ENCODE data around the gene SPATA4. TPM values are rescaled to one million over a fixed set of nuclear protein-coding genes. Genes with fewer than 3 reads are reported as not detected.

Gene SPATA4
- total RNA-seq (not detected in 2 replicates), polyA plus RNA-seq (1.1 TPM in 1 of 2 replicates, not detected in the other)

- H2AFZ ChIP-seq, result peak within 1 kb of the TSS; percentile 73
- TF ChIP-seq EZH2 (IDR thresholded peaks at IDR 0.05; ENCODE audit: borderline replicate concordance) (no peak), EZH2phosphoT487 (IDR thresholded peaks at IDR 0.05; ENCODE audit: low read depth, severe bottlenecking, unreplicated experiment) (no peak), CTCF (IDR thresholded peaks at IDR 0.05; ENCODE audit: poor library complexity) (no peak)
- no peaks in the 10 kb centered on the region for H3K79me2 ChIP-seq
- no peaks in the 10 kb centered on the region for H3K36me3 ChIP-seq (replicated peaks; ENCODE audit: insufficient read depth, low read depth)
- H3K4me2 ChIP-seq, result peak within 1 kb of the TSS; percentile 70
- peak; percentile 97 for DNase-seq (ENCODE audit: low spot score)
- no peaks in the 10 kb centered on the region for H4K20me1 ChIP-seq (ENCODE audit: insufficient read depth, poor library complexity, severe bottlenecking)
- no peaks in the 10 kb centered on the region for H3K9me3 ChIP-seq (ENCODE audit: low read depth)
- no peaks in the 10 kb centered on the region for H3K27me3 ChIP-seq
- H3K4me3 ChIP-seq, result peak within 1 kb of the TSS; percentile 62
- WGBS (ENCODE audit: low lambda C conversion rate, missing lambda C conversion rate), result 1% methylated on average over 43 of the region's 45 CpGs
- H3K27ac ChIP-seq, result peak within 1 kb of the TSS; percentile 73
- no peaks in the 10 kb centered on the region for H3K4me1 ChIP-seq (ENCODE audit: insufficient read depth)
- H3K9me2 ChIP-seq (replicated peaks; ENCODE audit: insufficient read depth), result no peaks in the 10 kb centered on the region
Observed at GRCh38 chr4:176195184-176195978, at the start of gene SPATA4. TSS of gene SPATA4 (minus strand) at chr4:176195585. CDS start at chr4:176195562, 23 bp downstream.

- no peaks in the 10 kb centered on the region for H3K27me3 ChIP-seq
- H4K20me1 ChIP-seq (ENCODE audit: insufficient read depth, poor library complexity, severe bottlenecking), result no peaks in the 10 kb centered on the region
Observed at GRCh38 chr4:176242764-176243347, 47.5 kb upstream of the SPATA4 start.

GRCh38 chr4:176241703-176242102 is 46.3 kb upstream of the SPATA4 start:
- Histone ChIP-seq H3K9me2 (replicated peaks; ENCODE audit: insufficient read depth) (no peaks in the 10 kb centered on the region), H3K79me2 (no peaks in the 10 kb centered on the region), H3K36me3 (replicated peaks; ENCODE audit: insufficient read depth, low read depth) (no peaks in the 10 kb centered on the region), H3K27ac (no peak overlapping the region), H2AFZ (no peak overlapping the region), H3K4me2 (no peak overlapping the region), H3K27me3 (no peaks in the 10 kb centered on the region), H3K9me3 (ENCODE audit: low read depth) (no peaks in the 10 kb centered on the region), H4K20me1 (ENCODE audit: insufficient read depth, poor library complexity, severe bottlenecking) (no peaks in the 10 kb centered on the region), H3K4me3 (no peak overlapping the region), H3K4me1 (ENCODE audit: insufficient read depth) (no peaks in the 10 kb centered on the region)
- no peak for TF ChIP-seq EZH2 (IDR thresholded peaks at IDR 0.05; ENCODE audit: borderline replicate concordance)
- no peak for TF ChIP-seq CTCF (IDR thresholded peaks at IDR 0.05; ENCODE audit: poor library complexity)
- no peak for TF ChIP-seq EZH2phosphoT487 (IDR thresholded peaks at IDR 0.05; ENCODE audit: low read depth, severe bottlenecking, unreplicated experiment)
- DNase-seq (ENCODE audit: low spot score), result no peak
- WGBS (ENCODE audit: low lambda C conversion rate, missing lambda C conversion rate), result 96% methylated on average over 8 of the region's 8 CpGs

More at GRCh38 chr4:176242764-176243347, 47.5 kb upstream of the SPATA4 start:
- no peak for TF ChIP-seq EZH2phosphoT487 (IDR thresholded peaks at IDR 0.05; ENCODE audit: low read depth, severe bottlenecking, unreplicated experiment)
- no peaks in the 10 kb centered on the region for H3K36me3 ChIP-seq (replicated peaks; ENCODE audit: insufficient read depth, low read depth)
- no peak overlapping the region for H3K4me2 ChIP-seq
- no peak overlapping the region for H3K27ac ChIP-seq
- H3K9me2 ChIP-seq (replicated peaks; ENCODE audit: insufficient read depth), result no peaks in the 10 kb centered on the region
- H2AFZ ChIP-seq, result no peak overlapping the region
- H3K79me2 ChIP-seq, result no peaks in the 10 kb centered on the region
- no peaks in the 10 kb centered on the region for H3K9me3 ChIP-seq (ENCODE audit: low read depth)
- no peaks in the 10 kb centered on the region for H3K4me1 ChIP-seq (ENCODE audit: insufficient read depth)
- H3K4me3 ChIP-seq, result no peak overlapping the region
- WGBS (ENCODE audit: low lambda C conversion rate, missing lambda C conversion rate), result 66% methylated on average over 1 of the region's 1 CpG
- DNase-seq (ENCODE audit: low spot score), result no peak

- WGBS (ENCODE audit: low lambda C conversion rate, missing lambda C conversion rate), result 45% methylated on average over 4 of the region's 4 CpGs
Observed at GRCh38 chr4:176238826-176239225, 43.4 kb upstream of the SPATA4 start.

More at GRCh38 chr4:176238826-176239225, 43.4 kb upstream of the SPATA4 start:
- TF ChIP-seq CTCF (IDR thresholded peaks at IDR 0.05; ENCODE audit: poor library complexity), result no peak
- TF ChIP-seq EZH2 (IDR thresholded peaks at IDR 0.05; ENCODE audit: borderline replicate concordance), result no peak
- no peak for TF ChIP-seq EZH2phosphoT487 (IDR thresholded peaks at IDR 0.05; ENCODE audit: low read depth, severe bottlenecking, unreplicated experiment)
- Histone ChIP-seq H3K27me3 (no peaks in the 10 kb centered on the region), H2AFZ (no peak overlapping the region), H3K27ac (peak overlapping the region; percentile 33), H3K36me3 (replicated peaks; ENCODE audit: insufficient read depth, low read depth) (no peaks in the 10 kb centered on the region), H4K20me1 (ENCODE audit: insufficient read depth, poor library complexity, severe bottlenecking) (no peaks in the 10 kb centered on the region), H3K4me2 (peak overlapping the region; percentile 44), H3K4me1 (ENCODE audit: insufficient read depth) (no peaks in the 10 kb centered on the region), H3K79me2 (no peaks in the 10 kb centered on the region), H3K9me2 (replicated peaks; ENCODE audit: insufficient read depth) (no peaks in the 10 kb centered on the region), H3K4me3 (no peak overlapping the region), H3K9me3 (ENCODE audit: low read depth) (no peaks in the 10 kb centered on the region)
- no peak for DNase-seq (ENCODE audit: low spot score)

Measured in hepatocyte (in vitro differentiated cells).